ENCODE data around the gene TMCO6.
A peak's percentile ranks its signal among the peaks of the same experiment; 100 is the strongest.

Gene TMCO6

GRCh38 chr5:140631036-140631417 is 8.2 kb upstream of the TMCO6 start:
- no peak overlapping the region for H3K4me3 ChIP-seq (replicated peaks; ENCODE audit: low read depth, low read length)
- DNase-seq (ENCODE audit: low read depth), result no peak
- TF ChIP-seq CTCF (IDR thresholded peaks at IDR 0.05; ENCODE audit: low read length, missing control alignments), result no peak

- peak overlapping the region; percentile 52 for H3K4me3 ChIP-seq (replicated peaks; ENCODE audit: low read depth, low read length)
- no peak for DNase-seq (ENCODE audit: low read depth)
- TF ChIP-seq CTCF (IDR thresholded peaks at IDR 0.05; ENCODE audit: low read length, missing control alignments), result no peak
These were observed 7.4 kb upstream of the TMCO6 start for GRCh38 chr5:140631831-140632365.

- TF ChIP-seq CTCF (IDR thresholded peaks at IDR 0.05; ENCODE audit: low read length, missing control alignments), result no peak
- peak; percentile 78 for DNase-seq (ENCODE audit: low read depth)
- H3K4me3 ChIP-seq (replicated peaks; ENCODE audit: low read depth, low read length), result peak overlapping the region; percentile 52
These were observed 6.8 kb upstream of the TMCO6 start for GRCh38 chr5:140632366-140633020.

GRCh38 chr5:140633021-140633471 is 6.2 kb upstream of the TMCO6 start, which contains the start of gene CD14:
Gene CD14, minus strand, starts transcription at chr5:140633175. Its CDS starts 104 bp downstream, at chr5:140633071.
- peak; percentile 1 for TF ChIP-seq CTCF (IDR thresholded peaks at IDR 0.05; ENCODE audit: low read length, missing control alignments)
- H3K4me3 ChIP-seq (replicated peaks; ENCODE audit: low read depth, low read length), result peak within 1 kb of the TSS; percentile 52
- DNase-seq (ENCODE audit: low read depth), result peak; percentile 40

GRCh38 chr5:140633501-140633900 is 5.8 kb upstream of the TMCO6 start:
- DNase-seq (ENCODE audit: low read depth), result no peak
- no peak overlapping the region for H3K4me3 ChIP-seq (replicated peaks; ENCODE audit: low read depth, low read length)
- no peak for TF ChIP-seq CTCF (IDR thresholded peaks at IDR 0.05; ENCODE audit: low read length, missing control alignments)

- H3K4me3 ChIP-seq (replicated peaks; ENCODE audit: low read depth, low read length), result no peak overlapping the region
- no peak for TF ChIP-seq CTCF (IDR thresholded peaks at IDR 0.05; ENCODE audit: low read length, missing control alignments)
- DNase-seq (ENCODE audit: low read depth), result no peak
These were observed 5.1 kb upstream of the TMCO6 start for GRCh38 chr5:140634103-140634502.

Measured in fibroblast of pulmonary artery (primary cell).